ENCODE data around the gene ELFN1. TPM values are rescaled to one million over a fixed set of nuclear protein-coding genes. Genes with fewer than 3 reads are reported as not detected.
A peak's percentile ranks its signal among the peaks of the same experiment; 100 is the strongest.

ELFN1 gene
- total RNA-seq, 2 donors from 2014 or later: 0.11 TPM; not detected in 1

DNA sequence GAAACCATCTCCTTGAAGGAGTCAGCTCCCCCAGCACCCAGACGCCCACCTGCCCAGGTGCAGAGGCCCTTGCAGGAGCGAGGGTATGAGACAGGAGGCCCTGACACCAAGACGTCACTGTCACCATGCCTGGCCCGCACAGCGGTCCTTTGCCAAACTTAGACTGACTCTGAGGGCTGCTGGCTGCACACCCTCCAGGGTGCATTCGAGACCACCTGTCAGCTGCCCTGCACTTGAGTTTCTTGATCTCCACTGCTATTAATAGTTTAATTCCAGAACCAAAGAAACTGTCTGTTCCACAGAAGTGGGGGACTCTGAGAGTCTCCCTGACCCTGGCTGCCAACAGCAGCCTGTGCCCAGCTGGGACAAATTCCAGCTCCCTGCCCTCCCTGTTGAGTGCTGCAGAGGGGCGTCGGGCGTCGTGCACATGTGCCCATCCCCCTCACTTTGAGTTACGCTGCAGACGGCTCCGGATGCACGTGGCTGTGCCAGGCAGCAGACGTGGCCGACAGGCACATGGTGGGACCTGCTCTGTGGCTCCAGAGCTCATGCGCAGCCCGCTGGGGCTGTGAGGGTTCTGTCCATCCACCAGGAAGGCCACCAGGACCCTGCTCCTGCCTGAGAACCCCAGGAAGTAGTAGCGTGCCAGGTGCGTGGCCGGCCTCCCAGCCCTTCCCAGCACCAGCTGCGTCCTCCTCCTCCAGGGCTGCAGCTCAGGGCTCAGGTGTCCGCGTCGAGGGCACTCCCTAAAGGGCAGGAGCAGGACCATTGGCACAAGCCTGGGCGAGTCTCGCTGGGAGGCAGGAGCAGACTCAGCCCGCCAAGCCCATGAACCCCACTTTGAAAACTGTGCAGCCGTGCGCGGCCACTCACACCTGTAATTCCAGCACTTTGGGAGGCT is 24.8 kb downstream of the ELFN1 start:
- Mint-ChIP-seq H3K9me3 (no peaks in the 10 kb centered on the region), H3K4me1 (ENCODE audit: low read depth in 2 of 2) (no peaks in the 10 kb centered on the region), H3K27ac (no peak overlapping the region), H3K4me3 (no peak overlapping the region), H3K27me3 (peaks cover 12 to 13% of the 10 kb centered on the region in 2 donors), H3K36me3 (no peaks in the 10 kb centered on the region)
- ATAC-seq (no peak), DNase-seq (ENCODE audit: low spot score) (no peak)

DNA sequence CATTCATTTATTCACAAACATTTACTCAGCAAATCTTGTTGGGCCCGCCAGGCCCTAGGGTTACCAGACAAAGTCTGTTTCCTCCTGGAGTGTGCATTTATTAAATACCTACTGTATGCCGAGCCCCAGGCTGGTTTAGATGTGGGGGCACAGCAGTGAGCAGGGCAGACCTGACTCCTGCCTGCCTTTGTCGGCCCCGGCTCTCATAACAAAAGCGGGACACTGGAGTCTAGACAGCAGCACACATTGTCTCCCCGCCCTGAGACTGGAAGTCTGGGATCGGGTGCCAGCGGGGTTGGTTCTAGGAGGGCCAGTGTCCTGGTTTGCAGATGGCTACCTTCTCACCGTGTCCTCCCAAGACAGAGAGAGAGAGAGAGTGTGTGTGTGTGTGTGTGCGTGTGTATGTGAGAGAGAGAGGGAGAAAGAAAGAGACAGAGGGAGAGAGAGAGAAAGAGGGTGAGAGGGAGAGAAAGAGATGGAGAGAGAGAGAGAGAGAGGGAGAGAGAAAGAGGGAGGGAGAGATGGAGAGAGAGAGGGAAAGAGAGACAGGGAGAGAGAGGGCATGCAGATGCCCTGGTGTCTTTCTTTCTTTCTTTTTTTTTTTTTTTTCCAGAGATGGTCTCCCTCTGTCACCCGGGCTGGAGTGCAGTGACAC is 25.9 kb downstream of the ELFN1 start:
- no peak overlapping the region for H3K27ac Mint-ChIP-seq
- no peak overlapping the region for H3K4me3 Mint-ChIP-seq
- peaks cover 7% of the 10 kb centered on the region in 2 donors for H3K27me3 Mint-ChIP-seq
- no peaks in the 10 kb centered on the region for H3K9me3 Mint-ChIP-seq
- no peak for DNase-seq (ENCODE audit: low spot score)
- H3K36me3 Mint-ChIP-seq: no peaks in the 10 kb centered on the region
- ATAC-seq: no peak
- no peaks in the 10 kb centered on the region for H3K4me1 Mint-ChIP-seq (ENCODE audit: low read depth in 2 of 2)

DNA sequence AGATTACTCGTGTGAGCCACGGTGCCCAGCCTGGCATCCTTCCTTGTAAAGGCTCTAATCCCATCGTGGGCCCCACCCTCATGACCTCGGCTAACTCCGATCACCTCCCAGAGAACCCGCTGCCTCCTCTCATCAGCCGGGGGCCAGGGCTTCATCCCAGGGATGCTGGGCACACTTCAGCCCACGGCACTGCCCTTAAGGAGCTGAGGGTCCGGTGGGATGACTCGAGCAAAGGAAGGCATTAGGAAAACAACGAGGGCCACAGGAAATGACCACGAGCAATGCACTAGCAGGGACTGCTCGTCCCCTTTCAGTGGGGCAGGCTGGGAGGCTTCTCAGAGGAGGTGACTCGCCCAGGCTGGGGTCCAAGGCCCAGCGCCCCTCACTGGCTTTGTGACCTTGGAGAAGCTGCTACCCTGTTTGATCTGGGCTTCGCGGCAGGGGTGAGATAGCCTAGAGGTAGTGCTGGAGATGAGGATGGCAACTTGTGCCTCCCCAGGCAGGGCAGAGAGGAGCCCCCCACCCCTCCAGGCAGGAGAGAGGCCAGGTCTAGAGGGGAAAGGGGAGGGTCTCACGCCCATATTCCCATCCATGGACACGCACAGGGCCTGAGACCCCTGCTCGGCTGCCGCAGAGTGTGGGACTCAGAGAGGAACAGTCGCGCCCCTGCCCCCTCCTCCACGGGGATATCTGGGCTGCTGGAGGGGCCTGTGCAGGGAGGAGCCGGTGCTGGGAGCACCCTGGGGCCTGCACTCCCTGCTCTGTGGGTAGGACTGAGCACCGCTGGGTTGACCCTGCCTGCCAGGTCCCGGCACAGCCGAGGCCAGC is 26.8 kb downstream of the ELFN1 start:
- no peak for DNase-seq (ENCODE audit: low spot score)
- Mint-ChIP-seq H3K4me1 (ENCODE audit: low read depth in 2 of 2) (no peaks in the 10 kb centered on the region), H3K27me3 (peaks cover 7 to 8% of the 10 kb centered on the region in 2 donors), H3K4me3 (no peak overlapping the region), H3K27ac (no peak overlapping the region), H3K9me3 (no peaks in the 10 kb centered on the region), H3K36me3 (no peaks in the 10 kb centered on the region)
- ATAC-seq: no peak

DNA sequence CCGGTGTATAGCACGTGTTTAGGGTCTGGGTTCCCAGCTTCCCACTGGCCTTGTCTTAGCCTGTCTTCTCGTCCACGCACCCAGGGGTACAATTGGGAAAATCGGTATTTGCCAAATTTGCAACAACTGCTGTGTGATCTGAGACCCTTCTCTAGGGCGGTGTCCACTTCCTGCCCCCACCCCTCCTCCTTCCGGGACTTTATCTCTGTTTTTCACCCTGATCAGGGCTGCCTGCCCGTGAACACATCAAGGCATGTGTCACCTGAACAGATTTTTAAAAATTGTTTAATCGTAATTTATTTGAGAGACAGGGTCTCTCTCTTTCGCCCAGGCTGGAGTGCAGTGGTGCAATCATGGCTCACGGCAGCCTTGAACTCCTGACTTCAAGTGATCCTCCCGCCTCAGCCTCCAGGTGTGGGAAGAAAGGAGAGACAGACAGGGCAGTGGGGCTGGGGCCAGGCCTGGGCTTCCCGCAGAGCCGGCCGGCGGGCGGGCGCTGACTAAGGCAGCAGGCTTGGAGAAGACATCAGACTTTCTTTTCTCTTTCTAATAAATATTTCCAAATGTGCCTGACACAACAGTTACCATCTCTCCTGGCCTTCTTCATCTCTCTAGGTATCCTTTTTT is 27.5 kb downstream of the ELFN1 start:
- H3K4me1 Mint-ChIP-seq (ENCODE audit: low read depth in 2 of 2): no peaks in the 10 kb centered on the region
- H3K9me3 Mint-ChIP-seq: no peaks in the 10 kb centered on the region
- peaks cover under 1% of the 10 kb centered on the region for H3K36me3 Mint-ChIP-seq
- H3K27me3 Mint-ChIP-seq: peaks cover 7 to 9% of the 10 kb centered on the region in 2 donors
- no peak overlapping the region for H3K27ac Mint-ChIP-seq
- no peak overlapping the region for H3K4me3 Mint-ChIP-seq
- DNase-seq (ENCODE audit: low spot score) (no peak), ATAC-seq (no peak)

DNA sequence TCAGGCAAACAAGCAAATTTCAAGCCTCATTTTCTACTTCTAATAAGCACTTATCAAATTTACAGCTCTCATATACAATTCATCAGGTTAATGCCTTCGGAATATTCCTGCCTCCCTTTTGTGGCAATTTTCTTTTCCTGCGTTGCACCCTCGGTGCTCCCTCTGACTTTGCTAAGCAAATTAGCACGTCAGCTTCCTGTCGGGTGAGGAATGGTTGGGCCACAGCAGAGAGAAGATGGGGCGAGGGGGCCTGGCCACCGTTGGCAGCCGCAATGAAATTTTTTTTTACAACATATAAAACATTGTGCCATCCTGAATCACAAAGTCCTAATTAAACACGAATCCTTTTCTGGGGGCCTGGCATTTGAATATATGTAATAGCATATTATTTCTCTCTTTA is 28.1 kb downstream of the ELFN1 start:
- no peaks in the 10 kb centered on the region for H3K9me3 Mint-ChIP-seq
- ATAC-seq (no peak), DNase-seq (ENCODE audit: low spot score) (no peak)
- no peaks in the 10 kb centered on the region for H3K4me1 Mint-ChIP-seq (ENCODE audit: low read depth in 2 of 2)
- H3K27ac Mint-ChIP-seq: no peak overlapping the region
- H3K4me3 Mint-ChIP-seq: no peak overlapping the region
- H3K27me3 Mint-ChIP-seq: peaks cover 7 to 14% of the 10 kb centered on the region in 2 donors
- H3K36me3 Mint-ChIP-seq: peaks cover 7% of the 10 kb centered on the region

DNA sequence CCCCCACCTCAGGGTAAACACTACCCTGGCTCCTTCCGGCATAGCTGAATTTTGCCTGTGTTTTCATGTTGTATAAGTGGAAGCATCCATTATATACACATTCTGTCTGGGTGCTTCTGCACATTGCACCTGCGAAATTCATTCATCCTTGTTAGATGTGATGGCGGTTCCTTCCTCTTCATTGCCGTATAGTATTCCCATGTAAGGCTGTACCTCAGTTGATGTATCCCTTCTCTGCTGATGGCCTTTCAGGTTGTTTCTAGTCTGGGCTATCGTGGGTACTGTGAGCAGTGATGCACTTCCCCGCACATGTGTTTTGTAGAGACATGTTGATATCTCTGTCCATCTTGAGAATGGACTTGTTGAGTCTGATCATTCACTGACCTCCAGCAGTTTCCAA is 28.9 kb downstream of the ELFN1 start:
- Mint-ChIP-seq H3K4me3 (no peak overlapping the region), H3K27me3 (peaks cover 7 to 18% of the 10 kb centered on the region in 2 donors), H3K9me3 (no peaks in the 10 kb centered on the region), H3K4me1 (ENCODE audit: low read depth in 2 of 2) (no peaks in the 10 kb centered on the region), H3K36me3 (peaks cover 10% of the 10 kb centered on the region), H3K27ac (no peak overlapping the region)
- DNase-seq (ENCODE audit: low spot score) (no peak), ATAC-seq (no peak)

DNA sequence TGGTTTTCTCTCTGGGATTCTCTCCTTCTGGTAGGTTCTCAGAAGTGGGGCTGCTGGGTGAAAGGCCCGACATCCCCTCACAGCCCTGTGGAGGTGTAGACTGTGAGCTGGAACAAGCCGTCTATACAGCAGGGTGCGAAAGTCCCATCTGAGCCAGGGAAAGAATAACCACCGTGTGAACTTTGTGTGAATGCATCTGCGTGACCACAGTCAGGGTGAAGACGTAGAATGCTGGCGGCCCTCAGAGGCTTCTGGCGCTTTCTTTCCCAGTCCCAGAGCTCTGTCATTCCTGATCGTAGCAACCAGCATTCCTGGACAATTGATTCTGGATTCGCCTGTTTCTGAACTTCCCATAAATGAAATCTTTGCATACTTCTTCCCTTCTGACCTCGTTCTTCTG is 30.0 kb downstream of the ELFN1 start:
- ATAC-seq (no peak), DNase-seq (ENCODE audit: low spot score) (no peak)
- no peak overlapping the region for H3K4me3 Mint-ChIP-seq
- H3K27ac Mint-ChIP-seq: no peak overlapping the region
- no peaks in the 10 kb centered on the region for H3K4me1 Mint-ChIP-seq (ENCODE audit: low read depth in 2 of 2)
- H3K9me3 Mint-ChIP-seq: no peaks in the 10 kb centered on the region
- H3K36me3 Mint-ChIP-seq: peaks cover 10% of the 10 kb centered on the region
- peaks cover 10 to 18% of the 10 kb centered on the region in 2 donors for H3K27me3 Mint-ChIP-seq

DNA sequence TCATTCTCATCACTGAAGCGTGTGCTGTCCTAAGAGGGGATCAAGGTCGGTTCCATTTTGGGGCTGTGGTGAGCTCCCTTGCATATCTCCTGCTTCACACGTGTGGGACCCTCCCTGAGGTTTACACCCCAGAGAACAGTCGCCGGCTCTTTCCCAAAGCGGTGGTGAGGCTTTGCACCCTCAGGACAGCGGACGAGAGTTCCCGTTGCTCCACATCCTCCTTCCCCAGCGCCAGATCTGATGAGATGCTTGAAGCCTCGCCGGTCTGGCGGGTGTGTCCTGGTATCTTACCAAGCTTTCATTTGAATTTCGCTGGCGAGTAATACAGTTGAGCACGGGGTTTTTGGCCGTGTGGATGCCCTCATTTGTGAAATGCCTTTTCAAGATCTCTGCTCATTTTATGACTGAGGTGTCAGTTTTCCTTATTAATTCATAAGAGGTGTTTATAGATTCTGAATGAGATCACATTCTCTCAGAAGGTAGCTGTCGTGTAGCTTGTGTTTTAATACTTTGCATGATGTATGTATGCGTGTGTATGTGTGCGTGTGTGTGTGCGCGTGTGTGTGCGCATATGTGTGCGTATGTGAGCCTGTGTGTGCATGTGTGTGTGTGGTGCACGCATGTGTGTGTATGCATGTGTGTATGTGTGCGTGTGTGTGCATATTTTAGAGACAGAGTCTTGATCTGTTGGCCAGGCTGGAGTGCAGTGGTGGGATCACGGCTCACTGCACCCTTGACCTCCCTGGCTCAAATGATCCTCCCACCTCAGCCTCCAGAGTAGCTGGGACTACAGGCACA is 30.7 kb downstream of the ELFN1 start:
- Mint-ChIP-seq H3K9me3 (no peaks in the 10 kb centered on the region), H3K27ac (no peak overlapping the region), H3K4me1 (ENCODE audit: low read depth in 2 of 2) (no peaks in the 10 kb centered on the region), H3K36me3 (peaks cover 10% of the 10 kb centered on the region), H3K27me3 (peaks cover 10 to 18% of the 10 kb centered on the region in 2 donors), H3K4me3 (no peak overlapping the region)
- DNase-seq (ENCODE audit: low spot score): peak; percentile 37
- ATAC-seq: no peak

DNA sequence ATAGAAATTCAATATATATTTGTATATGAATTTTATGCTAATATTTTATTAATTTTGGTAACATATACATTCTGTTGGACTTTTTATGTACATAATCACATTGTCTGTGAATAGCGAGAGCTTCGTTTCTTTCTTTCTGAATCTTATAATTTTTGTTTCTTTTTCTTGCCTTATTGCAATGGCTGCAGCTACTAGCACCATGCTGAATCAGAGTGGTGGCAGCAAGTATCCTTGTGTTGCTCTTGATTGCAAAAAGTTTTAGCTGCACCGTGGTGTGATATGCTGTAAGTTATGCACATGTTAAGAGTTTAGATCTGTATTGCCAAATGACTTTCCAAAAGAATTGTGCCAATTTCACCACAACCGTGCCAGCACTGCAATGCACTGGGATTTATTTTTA is 32.6 kb downstream of the ELFN1 start:
- no peak overlapping the region for H3K27ac Mint-ChIP-seq

DNA sequence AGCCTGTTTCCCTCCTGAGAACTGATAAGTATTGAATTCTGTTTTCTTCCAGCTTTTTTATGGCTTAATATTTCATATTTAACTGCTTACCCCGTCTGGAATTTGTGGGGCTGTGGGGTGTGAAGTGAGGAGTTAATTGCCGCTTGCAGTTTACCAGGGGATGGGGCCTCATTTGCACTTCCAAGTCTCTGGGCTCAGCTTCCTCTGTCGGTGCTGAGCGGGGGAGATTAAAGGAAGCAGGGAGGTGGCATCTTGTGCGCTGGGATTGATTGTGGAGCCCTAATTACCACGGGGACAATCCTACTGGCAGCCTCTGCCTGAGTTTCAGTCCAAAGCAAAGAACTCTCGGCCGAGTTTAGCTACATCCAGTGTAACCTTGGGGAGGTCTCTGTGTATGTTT is 33.4 kb downstream of the ELFN1 start:
- Mint-ChIP-seq H3K9me3 (no peaks in the 10 kb centered on the region), H3K4me1 (ENCODE audit: low read depth in 2 of 2) (no peaks in the 10 kb centered on the region), H3K27ac (no peak overlapping the region), H3K36me3 (peaks cover 10% of the 10 kb centered on the region), H3K4me3 (no peak overlapping the region), H3K27me3 (peaks cover 6 to 18% of the 10 kb centered on the region in 2 donors)
- ATAC-seq: no peak
- DNase-seq (ENCODE audit: low spot score): peak; percentile 41

More for the DNA sequence above, 32.6 kb downstream of the ELFN1 start:
- DNase-seq (ENCODE audit: low spot score): no peak
- H3K36me3 Mint-ChIP-seq: peaks cover 10% of the 10 kb centered on the region
- ATAC-seq: no peak
- no peaks in the 10 kb centered on the region for H3K9me3 Mint-ChIP-seq
- H3K4me1 Mint-ChIP-seq (ENCODE audit: low read depth in 2 of 2): no peaks in the 10 kb centered on the region
- no peak overlapping the region for H3K4me3 Mint-ChIP-seq
- H3K27me3 Mint-ChIP-seq: peaks cover 6 to 18% of the 10 kb centered on the region in 2 donors

DNA sequence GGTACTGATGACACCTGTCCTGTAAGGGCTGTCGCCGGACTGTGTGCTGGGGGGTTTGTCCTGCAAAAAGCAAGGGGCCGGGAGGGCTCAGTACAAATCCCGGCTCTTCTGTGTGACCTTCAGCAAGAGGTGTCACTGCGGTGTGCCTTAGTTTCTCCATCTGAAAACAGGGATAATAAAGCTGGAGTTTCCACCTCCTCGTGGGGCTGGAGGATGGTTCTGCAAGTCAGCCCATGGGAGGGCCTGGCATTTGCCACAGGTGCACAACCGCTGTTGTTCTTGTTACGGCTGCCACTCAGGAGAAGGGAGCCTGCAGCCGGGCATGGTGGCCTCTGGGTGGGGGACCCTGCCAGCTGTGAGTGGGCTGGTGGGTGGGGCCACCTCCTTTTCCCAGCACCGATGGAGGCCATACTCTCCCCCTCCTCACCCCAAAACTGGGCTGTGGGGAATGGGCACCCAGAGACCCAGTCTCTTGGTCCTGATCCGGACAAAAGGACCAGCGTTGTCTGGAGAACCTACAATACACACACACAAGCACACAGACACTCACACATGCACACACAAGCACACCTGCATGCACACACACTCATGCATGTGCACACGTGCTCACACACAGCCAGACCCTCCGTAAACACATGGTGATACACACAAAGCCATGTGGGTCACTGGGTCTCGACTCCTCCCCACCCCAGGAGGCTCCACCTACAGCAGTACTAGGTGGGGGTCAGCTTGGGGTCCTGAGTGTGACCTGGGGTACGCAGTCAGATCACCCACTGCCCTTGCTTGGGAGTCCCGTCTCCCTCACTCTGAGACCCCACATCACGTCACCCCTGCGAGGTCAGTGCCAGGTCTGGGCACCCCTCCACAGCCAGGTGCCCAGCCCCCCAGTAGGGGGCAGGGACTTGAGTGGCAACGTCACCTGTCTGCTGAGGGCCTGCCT is 34.1 kb downstream of the ELFN1 start:
- H3K36me3 Mint-ChIP-seq: peaks cover 10% of the 10 kb centered on the region
- DNase-seq (ENCODE audit: low spot score) (peak; percentile 56), ATAC-seq (peak in 1 of 2 donors; percentile 20)
- H3K9me3 Mint-ChIP-seq: no peaks in the 10 kb centered on the region
- H3K4me1 Mint-ChIP-seq (ENCODE audit: low read depth in 2 of 2): no peaks in the 10 kb centered on the region
- H3K4me3 Mint-ChIP-seq: no peak overlapping the region
- H3K27ac Mint-ChIP-seq: no peak overlapping the region
- peaks cover 6 to 18% of the 10 kb centered on the region in 2 donors for H3K27me3 Mint-ChIP-seq

Measured in natural killer cell treated with Interleukin-12 subunit alpha and Interleukin-12 subunit beta and Interleukin-15 and Interleukin-18, amount 100 ng/mL, for 72 hours (primary cell).